Tongue (tissue), 2 donors: ENCODE results near the gene TMC6. TPM values are rescaled to one million over a fixed set of nuclear protein-coding genes. Genes with fewer than 3 reads are reported as not detected.
A peak's percentile ranks its signal among the peaks of the same experiment; 100 is the strongest.
"Not testable (repeated sequence)": the region's sequence is repeated elsewhere in the genome, so short reads cannot be mapped to it uniquely, and the experiment has no call there.

ENCODE experiments used
- DNase-seq: peaks from one replicate; pipeline ENCODE4 v3.0.0-alpha.2; 2015
- total RNA-seq: library from RNA; depleted of rRNA; stranded (reverse); fragments of >200 nt; gene quantifications from one replicate; pipeline ENCODE4 v1.2.3, GENCODE V29; 2014

TMC6 gene, protein sequence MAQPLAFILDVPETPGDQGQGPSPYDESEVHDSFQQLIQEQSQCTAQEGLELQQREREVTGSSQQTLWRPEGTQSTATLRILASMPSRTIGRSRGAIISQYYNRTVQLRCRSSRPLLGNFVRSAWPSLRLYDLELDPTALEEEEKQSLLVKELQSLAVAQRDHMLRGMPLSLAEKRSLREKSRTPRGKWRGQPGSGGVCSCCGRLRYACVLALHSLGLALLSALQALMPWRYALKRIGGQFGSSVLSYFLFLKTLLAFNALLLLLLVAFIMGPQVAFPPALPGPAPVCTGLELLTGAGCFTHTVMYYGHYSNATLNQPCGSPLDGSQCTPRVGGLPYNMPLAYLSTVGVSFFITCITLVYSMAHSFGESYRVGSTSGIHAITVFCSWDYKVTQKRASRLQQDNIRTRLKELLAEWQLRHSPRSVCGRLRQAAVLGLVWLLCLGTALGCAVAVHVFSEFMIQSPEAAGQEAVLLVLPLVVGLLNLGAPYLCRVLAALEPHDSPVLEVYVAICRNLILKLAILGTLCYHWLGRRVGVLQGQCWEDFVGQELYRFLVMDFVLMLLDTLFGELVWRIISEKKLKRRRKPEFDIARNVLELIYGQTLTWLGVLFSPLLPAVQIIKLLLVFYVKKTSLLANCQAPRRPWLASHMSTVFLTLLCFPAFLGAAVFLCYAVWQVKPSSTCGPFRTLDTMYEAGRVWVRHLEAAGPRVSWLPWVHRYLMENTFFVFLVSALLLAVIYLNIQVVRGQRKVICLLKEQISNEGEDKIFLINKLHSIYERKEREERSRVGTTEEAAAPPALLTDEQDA
- 16.8 TPM for total RNA-seq

DNA sequence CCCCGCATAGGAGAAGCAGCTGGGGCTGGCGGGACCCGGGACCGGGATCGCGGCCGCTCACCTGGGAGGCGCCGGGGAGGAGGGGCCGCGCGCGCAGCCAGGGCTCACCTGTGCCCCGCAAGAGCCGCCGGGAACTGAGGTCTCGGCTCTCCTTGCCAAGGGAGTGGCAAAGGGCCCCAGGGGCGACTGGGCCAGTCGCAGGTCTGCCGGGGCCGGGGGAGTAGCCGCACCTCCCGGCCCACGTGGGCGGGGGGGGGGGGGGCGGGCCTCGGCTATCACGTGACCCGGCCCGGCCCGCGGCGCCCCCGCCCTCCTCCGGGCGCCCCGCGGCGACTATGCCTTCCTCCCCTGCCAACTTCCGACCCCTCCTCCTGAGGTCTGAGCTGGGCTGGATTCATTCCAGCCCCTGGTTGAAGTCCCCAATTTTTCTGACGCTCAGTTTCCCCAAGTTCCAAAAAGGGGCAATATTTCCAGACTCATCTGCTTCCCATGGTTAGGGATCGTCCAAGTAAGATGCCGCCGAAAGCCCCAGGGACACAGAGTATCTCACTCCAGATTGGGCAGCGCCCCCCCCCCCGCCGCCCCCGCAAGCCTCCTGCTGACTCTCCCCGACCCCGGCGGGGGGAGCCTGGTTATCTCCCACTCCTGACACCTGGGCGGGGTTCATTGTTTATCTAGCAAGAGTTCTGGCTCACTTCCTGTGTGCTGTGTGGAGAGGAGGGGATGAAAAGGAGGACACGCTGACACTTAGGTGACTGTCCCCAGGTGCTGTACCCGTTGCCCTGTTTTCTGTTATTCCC lies at the start of gene TMC6:
Gene TMC6 (minus strand): TSS at position 205 of the 800 bp plus-strand sequence. CDS start 1,923 bp downstream, outside the sequence.
- DNase-seq, result peak; percentile 54

DNA sequence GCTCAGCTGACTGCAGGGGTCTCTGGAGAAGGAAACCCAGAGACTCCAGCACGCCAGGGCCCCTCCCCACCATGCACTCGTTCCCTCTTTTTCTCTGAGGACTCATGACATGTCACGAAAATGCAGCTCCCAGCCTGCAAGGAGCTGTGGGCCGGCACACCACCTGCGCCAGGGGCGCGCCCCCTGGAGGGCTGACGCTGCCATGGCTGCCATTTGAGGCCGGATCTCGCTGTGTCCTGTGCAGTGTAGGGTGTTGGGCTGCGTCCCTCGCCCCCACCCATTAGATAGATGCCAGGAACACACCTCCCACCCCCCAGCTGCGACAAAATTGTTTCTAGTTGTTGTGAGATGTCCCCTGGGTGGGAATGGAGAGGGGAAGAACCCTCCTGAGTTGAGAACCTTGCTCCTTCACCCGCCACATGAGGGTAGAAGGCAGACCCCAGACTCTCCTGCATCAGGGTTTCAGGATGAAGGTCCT lies 48.0 kb upstream of the TMC6 start:
- peak; percentile 73 for DNase-seq

DNA sequence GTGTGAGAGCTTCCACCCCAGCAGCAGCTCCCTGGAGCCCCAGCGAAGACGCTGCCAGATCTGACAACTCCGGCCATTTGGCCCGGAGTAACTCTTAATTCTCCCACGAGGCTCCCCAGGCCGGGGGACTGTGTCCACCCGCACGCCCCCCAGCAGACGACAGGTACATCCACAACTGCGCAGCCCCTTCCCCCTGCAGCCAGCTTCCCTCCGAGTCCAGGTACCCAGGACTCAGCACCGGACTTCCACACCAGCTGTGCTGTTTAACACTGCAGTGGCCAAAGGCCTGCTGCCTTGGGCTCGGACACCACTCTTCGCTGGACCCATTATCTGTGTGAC lies 47.1 kb upstream of the TMC6 start:
- DNase-seq, result no peak

DNA sequence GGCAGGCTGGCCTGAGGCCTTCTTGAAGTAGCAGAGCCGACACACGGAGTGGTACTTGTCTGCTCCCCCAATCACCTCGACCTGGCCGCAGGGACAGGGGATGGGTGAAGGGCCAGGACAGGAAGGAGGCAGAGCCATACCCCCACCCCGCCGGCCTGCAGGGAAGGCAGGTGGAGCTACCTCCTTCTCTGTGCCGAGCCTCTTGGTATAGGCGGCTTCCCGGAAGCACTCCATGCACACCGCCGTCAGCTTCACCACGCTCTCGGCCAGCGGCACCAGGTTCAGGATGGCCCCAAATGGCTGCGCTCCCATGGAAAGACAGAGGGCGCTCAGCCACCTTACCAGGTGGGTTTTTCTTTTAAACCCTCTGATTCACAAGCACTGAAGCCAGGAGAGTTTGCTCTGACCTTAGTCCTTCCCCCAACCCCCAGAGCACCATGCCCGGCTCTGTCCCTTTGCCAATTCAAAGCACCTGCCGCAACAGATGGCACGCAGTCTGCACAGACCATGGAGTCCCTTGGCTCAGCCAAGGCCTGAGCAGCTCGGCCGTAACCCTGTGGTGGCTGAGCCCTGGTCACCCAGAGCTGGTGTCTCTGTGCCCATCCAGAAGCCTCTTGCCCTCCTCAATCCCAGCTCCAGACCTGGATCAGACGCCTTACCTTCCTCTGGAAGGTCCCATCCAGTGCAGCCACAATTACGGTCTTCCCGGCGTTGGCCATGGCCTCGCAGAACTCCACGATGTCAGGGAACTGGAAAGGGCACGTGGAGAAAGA lies 46.5 kb upstream of the TMC6 start:
- peak; percentile 69 for DNase-seq

DNA sequence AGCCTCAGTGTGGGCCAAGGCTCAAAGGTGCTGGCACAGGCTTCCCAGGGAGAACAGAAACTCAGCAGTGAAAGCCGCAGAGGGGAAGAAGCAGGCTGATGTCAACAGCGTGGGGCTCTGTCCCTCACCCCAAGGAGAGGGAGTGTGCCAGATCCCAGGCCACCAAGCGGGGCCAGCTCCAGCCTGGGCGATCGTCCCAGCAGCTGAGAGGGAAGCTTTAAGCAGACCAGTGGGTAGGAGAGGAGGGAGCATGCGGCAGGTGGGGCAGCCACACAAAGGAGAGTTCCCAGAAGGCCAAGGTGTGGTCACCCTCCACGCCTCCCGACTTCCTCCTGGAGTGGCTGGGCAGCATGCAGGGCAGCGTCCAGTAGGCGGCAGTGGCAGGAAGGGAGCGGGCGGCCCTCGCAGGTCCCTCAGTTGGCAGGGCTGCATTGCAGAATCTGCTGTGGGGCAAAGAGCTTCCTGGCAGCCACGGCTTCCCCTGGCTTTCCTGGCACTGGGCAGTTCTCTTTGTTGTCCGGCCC lies 45.9 kb upstream of the TMC6 start:
- DNase-seq, result no peak

DNA sequence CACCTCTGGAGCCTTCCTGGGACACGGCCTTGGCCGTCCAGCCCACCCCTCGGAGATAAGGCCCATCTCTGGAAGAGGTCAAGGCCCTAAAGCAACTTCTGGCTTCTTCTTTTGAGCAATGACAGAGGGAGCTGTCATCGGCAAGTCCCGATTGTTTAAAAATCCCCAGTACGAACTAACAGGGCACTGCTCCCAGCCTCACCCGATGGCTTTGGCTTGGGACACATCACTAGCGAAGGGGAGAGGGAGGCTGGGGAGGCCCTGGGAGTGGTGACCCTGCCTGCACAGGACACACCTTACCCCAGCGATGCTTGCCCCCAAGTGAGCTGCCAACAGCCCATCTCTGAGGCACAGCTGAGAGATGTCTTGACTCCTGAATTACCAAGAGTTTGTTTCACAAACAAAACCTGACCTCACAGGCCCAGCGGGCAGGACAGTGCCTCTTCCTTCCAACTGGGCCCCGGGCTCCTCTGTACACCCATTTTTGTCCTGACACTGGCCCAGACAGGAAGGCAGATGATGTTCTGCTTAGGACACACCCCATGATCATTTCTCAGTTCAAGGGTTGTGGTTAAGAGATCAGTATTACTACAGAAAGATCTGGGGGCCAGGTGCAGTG lies 44.7 kb upstream of the TMC6 start:
- DNase-seq, result no peak

DNA sequence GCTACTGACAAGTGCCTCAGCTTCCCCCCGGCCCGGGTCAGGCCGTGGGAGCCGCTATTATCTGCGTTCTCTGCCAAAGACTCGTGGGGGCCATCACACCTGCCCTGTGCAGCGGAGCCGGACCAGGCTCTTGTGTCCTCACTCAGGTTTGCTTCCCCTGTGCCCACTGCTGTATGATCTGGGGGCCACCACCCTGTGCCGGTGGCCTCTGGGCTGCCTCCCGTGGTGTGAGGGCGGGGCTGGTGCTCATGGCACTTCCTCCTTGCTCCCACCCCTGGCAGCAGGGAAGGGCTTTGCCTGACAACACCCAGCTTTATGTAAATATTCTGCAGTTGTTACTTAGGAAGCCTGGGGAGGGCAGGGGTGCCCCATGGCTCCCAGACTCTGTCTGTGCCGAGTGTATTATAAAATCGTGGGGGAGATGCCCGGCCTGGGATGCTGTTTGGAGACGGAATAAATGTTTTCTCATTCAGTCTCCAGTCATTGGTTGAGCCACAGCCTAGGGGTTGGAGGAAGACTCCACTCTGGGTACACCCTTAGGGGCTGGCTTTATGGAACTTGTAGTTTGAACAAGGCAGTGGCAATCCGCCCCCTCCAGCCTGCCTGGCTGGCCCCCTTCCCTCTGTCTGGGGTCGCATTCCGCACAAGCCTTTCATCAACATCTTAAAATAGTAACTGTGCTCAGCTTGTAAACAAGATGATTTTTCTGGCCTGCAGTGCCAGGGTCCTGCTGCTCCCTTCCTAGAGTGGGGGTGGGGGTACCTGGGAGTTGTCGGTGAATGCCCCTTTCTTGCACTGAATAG lies 43.9 kb upstream of the TMC6 start:
- peak; percentile 68 for DNase-seq

DNA sequence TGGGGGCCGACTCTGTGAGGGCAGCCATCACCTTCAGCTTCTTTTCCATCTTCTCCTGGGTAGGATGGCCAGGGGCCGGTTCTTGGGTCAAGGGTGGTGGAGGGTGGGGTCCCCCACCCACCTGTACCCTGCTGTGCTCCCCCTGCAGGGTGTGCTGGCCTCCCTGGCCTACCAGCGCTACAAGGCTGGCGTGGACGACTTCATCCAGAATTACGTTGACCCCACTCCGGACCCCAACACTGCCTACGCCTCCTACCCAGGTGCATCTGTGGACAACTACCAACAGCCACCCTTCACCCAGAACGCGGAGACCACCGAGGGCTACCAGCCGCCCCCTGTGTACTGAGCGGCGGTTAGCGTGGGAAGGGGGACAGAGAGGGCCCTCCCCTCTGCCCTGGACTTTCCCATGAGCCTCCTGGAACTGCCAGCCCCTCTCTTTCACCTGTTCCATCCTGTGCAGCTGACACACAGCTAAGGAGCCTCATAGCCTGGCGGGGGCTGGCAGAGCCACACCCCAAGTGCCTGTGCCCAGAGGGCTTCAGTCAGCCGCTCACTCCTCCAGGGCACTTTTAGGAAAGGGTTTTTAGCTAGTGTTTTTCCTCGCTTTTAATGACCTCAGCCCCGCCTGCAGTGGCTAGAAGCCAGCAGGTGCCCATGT lies 43.2 kb upstream of the TMC6 start:
- DNase-seq, result not testable (repeated sequence)

DNA sequence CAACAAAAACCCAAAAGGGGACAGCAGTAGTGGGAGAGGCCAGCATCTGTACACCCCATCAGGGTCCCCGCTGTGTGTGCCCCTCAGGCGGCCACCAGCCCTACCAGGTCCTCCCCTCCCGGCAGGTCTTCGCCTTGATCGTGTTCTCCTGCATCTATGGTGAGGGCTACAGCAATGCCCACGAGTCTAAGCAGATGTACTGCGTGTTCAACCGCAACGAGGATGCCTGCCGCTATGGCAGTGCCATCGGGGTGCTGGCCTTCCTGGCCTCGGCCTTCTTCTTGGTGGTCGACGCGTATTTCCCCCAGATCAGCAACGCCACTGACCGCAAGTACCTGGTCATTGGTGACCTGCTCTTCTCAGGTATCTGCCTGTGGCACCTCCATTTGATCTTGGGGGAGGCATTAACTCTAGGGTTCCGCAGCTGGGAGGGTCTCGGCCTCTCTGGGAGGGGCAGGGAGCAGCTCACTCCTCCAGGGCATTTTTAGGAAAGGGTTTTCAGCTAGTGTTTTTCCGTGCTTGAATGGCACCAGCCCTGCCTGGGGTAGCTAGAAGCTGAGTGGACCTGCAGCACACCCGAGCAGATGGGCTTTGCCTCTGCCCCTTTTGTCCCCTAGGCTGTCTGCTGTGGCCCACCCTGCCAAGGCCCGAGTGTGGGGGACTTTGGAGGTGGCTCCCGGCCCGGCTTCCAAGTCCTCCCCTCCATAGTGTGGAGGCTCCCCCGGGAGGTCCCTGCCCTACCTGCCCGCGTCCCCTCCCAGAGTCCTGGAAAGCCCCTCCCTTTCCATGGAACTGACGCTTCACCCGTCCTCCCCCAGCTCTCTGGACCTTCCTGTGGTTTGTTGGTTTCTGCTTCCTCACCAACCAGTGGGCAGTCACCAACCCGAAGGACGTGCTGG lies 42.4 kb upstream of the TMC6 start:
- no peak for DNase-seq

DNA sequence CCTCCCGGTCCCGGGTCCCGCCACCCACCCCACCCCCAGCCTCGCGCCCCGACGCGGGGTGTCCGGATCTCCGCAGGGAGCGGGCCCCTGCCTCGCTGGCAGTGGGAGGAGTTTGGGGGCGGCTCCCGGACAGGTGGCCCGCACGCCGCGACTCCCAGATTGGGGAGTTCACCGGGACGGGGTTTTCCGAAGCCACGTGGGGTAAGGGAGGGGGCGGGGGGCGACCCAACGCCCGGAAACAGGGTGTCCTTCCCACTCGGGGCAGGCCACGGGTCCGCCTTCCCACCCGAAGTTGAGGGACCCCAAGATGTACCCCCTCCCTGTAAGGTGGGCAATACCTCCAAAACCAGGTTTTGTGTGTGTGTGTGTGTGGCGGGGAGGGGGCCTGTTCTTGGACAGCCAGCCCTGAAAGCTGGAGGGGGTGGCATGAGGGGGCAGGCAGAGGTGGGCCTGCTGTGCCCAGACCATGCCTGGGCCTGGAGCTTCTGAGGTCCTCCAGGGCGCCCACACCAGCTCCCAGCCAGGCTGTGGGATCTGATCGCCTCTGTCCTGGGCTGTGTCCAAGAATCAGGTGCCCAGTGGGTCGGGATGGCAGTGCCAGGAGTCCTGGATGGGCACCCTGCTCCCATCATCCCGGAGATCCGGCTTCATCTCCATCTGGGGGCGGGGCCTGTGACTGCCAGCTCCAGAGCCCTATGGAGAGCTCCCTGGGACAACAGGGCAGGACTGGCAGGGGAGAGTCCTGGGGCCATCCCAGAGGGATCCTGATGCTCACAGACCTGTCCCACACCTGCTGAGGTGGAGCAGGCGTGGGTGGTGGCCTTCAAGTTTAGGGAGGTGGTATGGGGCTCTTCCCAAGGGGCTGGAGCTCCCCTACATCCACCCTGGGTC lies 40.6 kb upstream of the TMC6 start:
- peak; percentile 62 for DNase-seq

DNA sequence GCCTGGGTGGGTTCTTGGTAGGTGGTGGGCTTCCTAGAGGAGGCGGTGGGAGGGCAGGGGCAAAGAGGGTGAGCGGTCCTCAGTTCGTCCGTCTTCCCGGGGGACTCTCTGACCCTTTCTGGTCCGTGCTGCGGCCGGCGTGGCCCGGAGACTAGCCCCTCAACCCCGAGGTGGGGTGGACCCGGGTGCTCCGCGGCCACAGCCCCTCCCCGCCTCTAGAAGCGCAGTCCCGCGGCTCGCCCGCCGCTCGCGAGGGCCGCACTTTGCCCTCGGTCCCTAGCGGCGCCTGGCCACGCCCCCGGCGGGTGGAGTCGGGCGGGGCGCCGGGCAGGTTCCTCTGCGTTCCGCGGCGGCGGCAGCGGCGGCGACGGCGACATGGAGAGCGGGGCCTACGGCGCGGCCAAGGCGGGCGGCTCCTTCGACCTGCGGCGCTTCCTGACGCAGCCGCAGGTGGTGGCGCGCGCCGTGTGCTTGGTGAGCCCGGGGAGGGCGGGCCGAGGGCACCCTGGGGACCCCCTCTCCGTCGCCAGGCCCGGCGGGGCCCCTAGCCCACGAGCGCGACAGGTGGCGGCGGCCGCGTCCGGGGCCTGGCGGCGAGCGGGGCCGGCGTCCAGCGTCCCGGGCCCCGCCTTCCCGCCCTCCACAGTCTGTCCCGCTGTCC lies 39.8 kb upstream of the TMC6 start, which contains the start of gene SYNGR2:
Gene SYNGR2 (plus strand): TSS at position 340 of the 661 bp plus-strand sequence. CDS start 36 bp downstream, at position 376.
- peak; percentile 82 for DNase-seq

DNA sequence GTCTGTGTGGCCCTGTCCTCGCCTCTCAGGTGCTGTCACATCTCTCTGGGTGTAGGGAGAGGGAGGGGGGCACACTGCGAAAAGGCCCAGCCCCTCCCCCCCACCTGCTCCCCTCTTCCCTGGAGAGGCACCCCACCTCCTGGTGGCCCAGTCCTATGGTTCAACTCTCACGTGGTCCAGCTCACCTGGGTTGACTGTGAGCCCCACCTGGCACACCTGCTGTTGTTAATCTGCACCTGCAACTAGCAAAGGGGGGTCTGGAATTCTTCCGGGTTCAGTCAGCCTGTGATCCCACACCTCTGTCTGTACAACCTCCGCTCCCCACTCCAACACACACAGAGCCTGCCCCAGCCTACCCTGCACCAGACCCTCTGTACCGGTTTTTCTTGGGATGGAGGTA lies 37.9 kb upstream of the TMC6 start:
- no peak for DNase-seq

DNA sequence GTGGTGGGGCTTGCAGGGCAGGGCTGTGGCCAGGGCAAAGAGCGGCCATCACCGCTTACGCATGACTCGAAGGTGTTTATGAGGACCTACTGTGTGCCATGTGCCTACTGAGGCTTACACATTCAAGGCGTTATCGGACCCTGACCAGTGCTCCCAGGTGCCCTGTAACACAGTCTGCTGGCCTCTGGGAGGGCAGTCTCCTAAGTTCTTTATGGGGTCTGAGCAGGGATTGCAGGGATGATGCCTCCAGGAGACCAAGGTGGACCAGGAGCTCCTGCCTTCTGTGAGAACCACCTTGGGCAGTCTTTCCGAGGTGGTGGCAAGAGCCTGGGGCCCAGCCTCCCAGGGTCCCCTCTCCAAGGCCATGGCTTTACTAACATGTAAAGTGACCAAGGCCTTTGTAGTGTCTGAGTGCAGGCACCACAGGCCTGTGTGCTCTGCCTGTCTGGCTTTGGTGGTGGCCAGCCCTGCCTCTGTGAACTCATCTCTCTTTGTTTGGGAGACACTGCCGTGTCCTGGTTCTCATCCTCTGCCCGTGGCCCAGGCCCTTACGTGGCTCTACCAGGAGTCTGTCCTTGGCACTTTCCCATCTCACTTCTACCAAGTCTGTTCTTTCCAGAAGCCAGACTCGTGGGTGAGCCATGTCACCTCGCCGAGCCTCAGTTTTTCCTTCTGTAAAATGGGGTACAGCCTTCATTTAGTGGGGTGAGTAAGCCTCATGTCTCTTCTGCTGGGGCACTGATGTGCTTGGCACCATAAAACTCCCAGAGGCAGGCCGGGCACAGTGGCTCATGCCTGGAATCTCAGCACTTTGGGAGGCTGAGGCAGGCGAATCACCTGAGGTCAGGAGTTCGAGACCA lies 36.4 kb upstream of the TMC6 start:
- no peak for DNase-seq

DNA sequence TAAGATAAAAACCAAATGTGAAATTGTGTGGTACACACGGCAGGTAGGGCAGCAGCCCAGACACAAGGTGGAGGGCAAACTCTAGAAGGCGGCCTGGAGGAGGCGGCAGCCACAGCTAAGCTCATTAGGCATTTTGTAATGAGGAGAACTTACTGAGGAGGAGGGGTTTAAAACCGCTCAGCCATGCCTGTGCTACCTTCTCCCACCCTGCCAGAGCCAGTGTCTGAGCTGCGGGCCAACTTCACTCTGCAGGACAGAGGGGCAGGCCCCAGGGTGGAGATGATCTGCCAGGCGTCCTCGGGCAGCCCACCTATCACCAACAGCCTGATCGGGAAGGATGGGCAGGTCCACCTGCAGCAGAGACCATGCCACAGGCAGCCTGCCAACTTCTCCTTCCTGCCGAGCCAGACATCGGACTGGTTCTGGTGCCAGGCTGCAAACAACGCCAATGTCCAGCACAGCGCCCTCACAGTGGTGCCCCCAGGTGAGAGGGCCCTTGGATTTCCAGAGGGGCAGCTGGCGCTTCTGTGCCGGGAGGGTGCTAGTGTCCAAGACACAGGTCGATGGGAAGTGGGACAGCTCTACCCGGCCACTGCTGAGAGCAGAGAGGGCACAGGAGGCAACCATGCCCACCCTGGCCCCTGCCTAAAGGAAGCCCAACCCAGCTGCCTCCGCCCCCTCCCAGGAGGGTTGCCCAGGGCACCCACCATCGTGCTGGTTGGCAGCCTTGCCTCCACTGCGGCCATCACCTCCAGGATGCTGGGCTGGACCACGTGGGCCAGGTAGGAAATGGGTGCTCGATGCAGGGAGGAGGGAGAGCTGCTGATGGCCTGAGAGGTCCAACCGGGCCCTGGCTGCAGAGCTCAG lies 35.6 kb upstream of the TMC6 start:
- no peak for DNase-seq
